Measurements from ENCODE around the gene GPRASP2. TPM values are rescaled to one million over a fixed set of nuclear protein-coding genes. Genes with fewer than 3 reads are reported as not detected.

The GPRASP2 gene
- total RNA-seq, 1 experiment from 2014 or later = 7.4 TPM

DNA sequence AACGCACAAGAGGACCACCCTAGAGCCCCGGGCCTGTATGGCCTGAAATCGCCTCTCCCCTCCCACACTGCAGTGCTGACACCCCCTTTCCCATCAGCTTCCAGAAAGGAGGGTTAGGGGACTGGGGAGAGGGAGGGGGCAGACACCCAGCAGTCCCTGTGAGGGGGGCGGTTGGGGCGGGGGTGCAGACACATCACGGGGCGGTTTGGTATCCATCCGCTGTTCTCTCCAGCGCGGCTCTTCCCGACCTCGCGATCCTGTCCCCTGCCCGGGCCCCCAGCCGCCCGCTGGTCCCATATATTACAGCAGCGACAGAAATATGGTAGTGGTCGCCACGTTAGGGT, 404 bp upstream of the GPRASP2 start:
- H3K4me1 ChIP-seq (ENCODE audit: control insufficient read depth, insufficient read depth, low read length) = no peaks in the 10 kb centered on the region
- H3K27ac ChIP-seq (ENCODE audit: low read length) = no peak overlapping the region
- H3K27me3 ChIP-seq (ENCODE audit: control insufficient read depth, insufficient read depth, low read length) = no peaks in the 10 kb centered on the region
- H3K4me3 ChIP-seq (ENCODE audit: low read depth in 2 of 2, low read length in 2 of 2) = peak overlapping the region; percentile 63 to 85
- POLR2A ChIA-PET = no interaction called here
- in situ Hi-C loops (cut with HindIII; ENCODE audit: low pct_unique_long_range_greater_than_20kb, low sequenced_read_pairs) (no loop called here), intact Hi-C loops (cut with micrococcal nuclease; ENCODE audit: unreplicated experiment) (loop anchor here (5.0 kb wide), 1 partner anchor 110 kb away; no protein-coding TSS in a partner anchor)
- DNase-seq (ENCODE audit: low read depth, low spot score) (no peak), ATAC-seq (no peak)
- TF ChIP-seq, protein P1, sequence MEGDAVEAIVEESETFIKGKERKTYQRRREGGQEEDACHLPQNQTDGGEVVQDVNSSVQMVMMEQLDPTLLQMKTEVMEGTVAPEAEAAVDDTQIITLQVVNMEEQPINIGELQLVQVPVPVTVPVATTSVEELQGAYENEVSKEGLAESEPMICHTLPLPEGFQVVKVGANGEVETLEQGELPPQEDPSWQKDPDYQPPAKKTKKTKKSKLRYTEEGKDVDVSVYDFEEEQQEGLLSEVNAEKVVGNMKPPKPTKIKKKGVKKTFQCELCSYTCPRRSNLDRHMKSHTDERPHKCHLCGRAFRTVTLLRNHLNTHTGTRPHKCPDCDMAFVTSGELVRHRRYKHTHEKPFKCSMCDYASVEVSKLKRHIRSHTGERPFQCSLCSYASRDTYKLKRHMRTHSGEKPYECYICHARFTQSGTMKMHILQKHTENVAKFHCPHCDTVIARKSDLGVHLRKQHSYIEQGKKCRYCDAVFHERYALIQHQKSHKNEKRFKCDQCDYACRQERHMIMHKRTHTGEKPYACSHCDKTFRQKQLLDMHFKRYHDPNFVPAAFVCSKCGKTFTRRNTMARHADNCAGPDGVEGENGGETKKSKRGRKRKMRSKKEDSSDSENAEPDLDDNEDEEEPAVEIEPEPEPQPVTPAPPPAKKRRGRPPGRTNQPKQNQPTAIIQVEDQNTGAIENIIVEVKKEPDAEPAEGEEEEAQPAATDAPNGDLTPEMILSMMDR (IDR thresholded peaks at IDR 0.05) = no peak
- TF ChIP-seq TCF7L2 (IDR thresholded peaks at IDR 0.05; ENCODE audit: low read depth, low read length) = no peak
- no peak for TF ChIP-seq POLR2AphosphoS5 (IDR thresholded peaks at IDR 0.05; ENCODE audit: low read depth, low read length)
- no peak for TF ChIP-seq SIN3A (IDR thresholded peaks at IDR 0.05; ENCODE audit: borderline replicate concordance, insufficient read depth, low read depth, low read length)
- TF ChIP-seq, protein P2, sequence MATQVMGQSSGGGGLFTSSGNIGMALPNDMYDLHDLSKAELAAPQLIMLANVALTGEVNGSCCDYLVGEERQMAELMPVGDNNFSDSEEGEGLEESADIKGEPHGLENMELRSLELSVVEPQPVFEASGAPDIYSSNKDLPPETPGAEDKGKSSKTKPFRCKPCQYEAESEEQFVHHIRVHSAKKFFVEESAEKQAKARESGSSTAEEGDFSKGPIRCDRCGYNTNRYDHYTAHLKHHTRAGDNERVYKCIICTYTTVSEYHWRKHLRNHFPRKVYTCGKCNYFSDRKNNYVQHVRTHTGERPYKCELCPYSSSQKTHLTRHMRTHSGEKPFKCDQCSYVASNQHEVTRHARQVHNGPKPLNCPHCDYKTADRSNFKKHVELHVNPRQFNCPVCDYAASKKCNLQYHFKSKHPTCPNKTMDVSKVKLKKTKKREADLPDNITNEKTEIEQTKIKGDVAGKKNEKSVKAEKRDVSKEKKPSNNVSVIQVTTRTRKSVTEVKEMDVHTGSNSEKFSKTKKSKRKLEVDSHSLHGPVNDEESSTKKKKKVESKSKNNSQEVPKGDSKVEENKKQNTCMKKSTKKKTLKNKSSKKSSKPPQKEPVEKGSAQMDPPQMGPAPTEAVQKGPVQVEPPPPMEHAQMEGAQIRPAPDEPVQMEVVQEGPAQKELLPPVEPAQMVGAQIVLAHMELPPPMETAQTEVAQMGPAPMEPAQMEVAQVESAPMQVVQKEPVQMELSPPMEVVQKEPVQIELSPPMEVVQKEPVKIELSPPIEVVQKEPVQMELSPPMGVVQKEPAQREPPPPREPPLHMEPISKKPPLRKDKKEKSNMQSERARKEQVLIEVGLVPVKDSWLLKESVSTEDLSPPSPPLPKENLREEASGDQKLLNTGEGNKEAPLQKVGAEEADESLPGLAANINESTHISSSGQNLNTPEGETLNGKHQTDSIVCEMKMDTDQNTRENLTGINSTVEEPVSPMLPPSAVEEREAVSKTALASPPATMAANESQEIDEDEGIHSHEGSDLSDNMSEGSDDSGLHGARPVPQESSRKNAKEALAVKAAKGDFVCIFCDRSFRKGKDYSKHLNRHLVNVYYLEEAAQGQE (IDR thresholded peaks at IDR 0.05; ENCODE audit: insufficient read depth in 1 of 2, low read depth in 2 of 2, low read length in 1 of 2) = no peak
- H3K36me3 ChIP-seq (ENCODE audit: control insufficient read depth, insufficient read depth, low read length) = no peaks in the 10 kb centered on the region
- BruUV-seq (replicated peaks) = no TSS peak
- no peaks in the 10 kb centered on the region for H3K9me3 ChIP-seq (ENCODE audit: control insufficient read depth, insufficient read depth, low read depth, low read length)
- CTCF ChIA-PET = no interaction called here

DNA sequence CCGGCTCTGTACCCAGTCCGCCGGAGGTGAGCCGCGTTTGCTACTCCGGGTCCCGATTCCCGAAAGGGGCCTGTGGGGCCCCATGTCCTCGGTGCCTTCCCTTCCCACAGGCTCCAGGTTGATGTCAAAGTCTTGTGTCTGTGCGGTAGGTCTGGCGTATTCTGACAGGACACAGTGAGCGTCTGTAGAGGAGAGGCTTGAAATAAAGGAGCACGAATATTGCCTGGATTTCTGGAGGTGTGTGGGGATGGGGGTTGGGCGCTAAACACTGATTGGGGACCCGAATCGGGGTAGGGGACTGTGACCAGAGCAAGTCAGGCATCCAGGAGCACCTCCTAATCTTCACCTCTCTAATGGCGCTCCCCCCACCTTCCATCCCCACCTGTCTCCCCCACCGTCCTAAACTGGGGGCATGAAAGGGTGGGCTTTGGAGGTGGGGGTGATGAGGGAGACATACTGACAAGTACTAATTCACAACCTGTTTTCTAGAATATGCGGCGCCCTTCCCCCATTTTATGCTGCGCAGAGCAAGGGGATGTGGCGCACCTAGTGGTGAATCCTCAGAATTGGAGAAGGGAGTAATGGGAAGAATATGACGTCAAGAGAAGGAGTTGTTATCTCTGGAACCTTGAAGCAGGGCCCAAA, 855 bp downstream of the GPRASP2 start:
- TF ChIP-seq TCF7L2 (IDR thresholded peaks at IDR 0.05; ENCODE audit: low read depth, low read length) = no peak
- TF ChIP-seq, protein P1 (IDR thresholded peaks at IDR 0.05) = peak; percentile 84
- TF ChIP-seq, protein P2 (IDR thresholded peaks at IDR 0.05; ENCODE audit: insufficient read depth in 1 of 2, low read depth in 2 of 2, low read length in 1 of 2) = no peak
- TF ChIP-seq POLR2AphosphoS5 (IDR thresholded peaks at IDR 0.05; ENCODE audit: low read depth, low read length) = no peak
- TF ChIP-seq SIN3A (IDR thresholded peaks at IDR 0.05; ENCODE audit: borderline replicate concordance, insufficient read depth, low read depth, low read length) = no peak
- Histone ChIP-seq H3K27me3 (ENCODE audit: control insufficient read depth, insufficient read depth, low read length) (no peaks in the 10 kb centered on the region), H3K4me3 (ENCODE audit: low read depth in 2 of 2, low read length in 2 of 2) (peak overlapping the region; percentile 63 to 85), H3K9me3 (ENCODE audit: control insufficient read depth, insufficient read depth, low read depth, low read length) (no peaks in the 10 kb centered on the region), H3K27ac (ENCODE audit: low read length) (no peak overlapping the region; the same call in 1 of the 2 replicates), H3K36me3 (ENCODE audit: control insufficient read depth, insufficient read depth, low read length) (no peaks in the 10 kb centered on the region), H3K4me1 (ENCODE audit: control insufficient read depth, insufficient read depth, low read length) (no peaks in the 10 kb centered on the region)
- in situ Hi-C loops (cut with HindIII; ENCODE audit: low pct_unique_long_range_greater_than_20kb, low sequenced_read_pairs) = no loop called here
- POLR2A ChIA-PET = no interaction called here
- intact Hi-C loops (cut with micrococcal nuclease; ENCODE audit: unreplicated experiment) = loop anchor here (5.0 kb wide), 1 partner anchor 111 kb away; no protein-coding TSS in a partner anchor
- no TSS peak for BruUV-seq (replicated peaks)
- DNase-seq (ENCODE audit: low read depth, low spot score) (peak; percentile 13), ATAC-seq (peak; percentile 85)
- CTCF ChIA-PET = interaction anchor here (0.6 kb wide), 1 partner anchor 645 kb away, joined by 3 read pairs; no protein-coding TSS in a partner anchor

All from Panc1 (cell line).